ENCODE data around the gene IL3RA. TPM values are rescaled to one million over a fixed set of nuclear protein-coding genes. Genes with fewer than 3 reads are reported as not detected.

The IL3RA gene
- total RNA-seq, 1 experiment from 2014 or later, result not detected

- Mint-ChIP-seq H3K27ac (ENCODE audit: unreplicated experiment) (no peak overlapping the region), H3K9me3 (ENCODE audit: unreplicated experiment) (peaks cover 14% of the 10 kb centered on the region), H3K4me1 (ENCODE audit: low read depth, unreplicated experiment) (peaks cover 9% of the 10 kb centered on the region), H3K4me3 (ENCODE audit: unreplicated experiment) (no peak overlapping the region), H3K36me3 (ENCODE audit: insufficient read depth, unreplicated experiment) (peaks cover 48% of the 10 kb centered on the region), H3K27me3 (ENCODE audit: insufficient read depth, unreplicated experiment) (no peaks in the 10 kb centered on the region)
- Histone ChIP-seq H3K4me1 (no peaks in the 10 kb centered on the region), H3K36me3 (ENCODE audit: control insufficient read depth, insufficient read depth, low read length) (peaks cover 2% of the 10 kb centered on the region; the same call in 1 of the 2 replicates), H3K9me3 (peaks cover 2% of the 10 kb centered on the region), H3K4me3 (ENCODE audit: low read depth, low read length) (no peak overlapping the region), H3K27me3 (replicated peaks; ENCODE audit: control insufficient read depth, insufficient read depth, low read length) (no peaks in the 10 kb centered on the region)
- CTCF ChIA-PET, result no interaction called here
- intact Hi-C loops (cut with micrococcal nuclease; ENCODE audit: unreplicated experiment), result no loop called here
- no TSS peak for BruUV-seq (replicated peaks)
- TF ChIP-seq, protein P1, sequence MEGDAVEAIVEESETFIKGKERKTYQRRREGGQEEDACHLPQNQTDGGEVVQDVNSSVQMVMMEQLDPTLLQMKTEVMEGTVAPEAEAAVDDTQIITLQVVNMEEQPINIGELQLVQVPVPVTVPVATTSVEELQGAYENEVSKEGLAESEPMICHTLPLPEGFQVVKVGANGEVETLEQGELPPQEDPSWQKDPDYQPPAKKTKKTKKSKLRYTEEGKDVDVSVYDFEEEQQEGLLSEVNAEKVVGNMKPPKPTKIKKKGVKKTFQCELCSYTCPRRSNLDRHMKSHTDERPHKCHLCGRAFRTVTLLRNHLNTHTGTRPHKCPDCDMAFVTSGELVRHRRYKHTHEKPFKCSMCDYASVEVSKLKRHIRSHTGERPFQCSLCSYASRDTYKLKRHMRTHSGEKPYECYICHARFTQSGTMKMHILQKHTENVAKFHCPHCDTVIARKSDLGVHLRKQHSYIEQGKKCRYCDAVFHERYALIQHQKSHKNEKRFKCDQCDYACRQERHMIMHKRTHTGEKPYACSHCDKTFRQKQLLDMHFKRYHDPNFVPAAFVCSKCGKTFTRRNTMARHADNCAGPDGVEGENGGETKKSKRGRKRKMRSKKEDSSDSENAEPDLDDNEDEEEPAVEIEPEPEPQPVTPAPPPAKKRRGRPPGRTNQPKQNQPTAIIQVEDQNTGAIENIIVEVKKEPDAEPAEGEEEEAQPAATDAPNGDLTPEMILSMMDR (IDR thresholded peaks at IDR 0.05; ENCODE audit: insufficient read depth in 1 of 2, low read depth in 1 of 2, low read length in 1 of 2, severe bottlenecking in 1 of 2, unreplicated experiment in 1 of 2), result no peak
- POLR2A ChIA-PET, result no interaction called here
- DNase-seq, result no peak
Measured at GRCh38 chrX:1416327-1416784, 79.8 kb downstream of the IL3RA start.

DNA sequence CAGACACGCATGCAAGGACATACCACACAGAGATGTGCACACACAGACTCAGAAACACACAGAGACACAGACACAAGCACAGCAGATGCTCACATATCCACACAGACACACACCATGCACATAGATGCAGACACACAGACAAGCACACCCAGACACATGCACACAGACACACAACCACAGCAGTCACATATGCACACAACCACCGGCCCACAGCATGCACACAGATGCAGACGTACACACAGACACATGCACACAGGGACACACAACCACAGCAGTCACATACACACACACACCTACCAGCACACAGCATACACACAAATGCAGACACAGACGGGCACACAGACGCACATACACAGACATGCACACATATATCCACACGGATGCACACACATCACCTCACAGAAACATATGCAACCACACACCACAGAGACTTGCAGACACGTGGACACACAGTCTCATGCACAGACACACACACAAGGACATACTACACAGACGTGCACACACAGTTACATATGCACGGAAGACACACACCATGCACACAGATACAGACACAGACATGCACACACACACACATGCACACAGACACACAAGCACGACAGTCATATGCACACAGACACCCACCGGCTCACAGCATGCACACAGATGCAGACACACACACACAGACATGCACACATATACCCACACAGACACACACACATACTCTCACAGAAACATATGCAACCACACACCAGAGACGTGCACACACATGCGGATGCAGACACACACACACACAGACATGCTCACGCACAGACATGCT, 80.6 kb downstream of the IL3RA start:
- H3K4me3 ChIP-seq (ENCODE audit: low read depth, low read length), result no peak overlapping the region
- ChIA-PET POLR2A (no interaction called here), CTCF (no interaction called here)
- peaks cover 10% of the 10 kb centered on the region for H3K9me3 ChIP-seq
- DNase-seq, result no peak
- H3K4me3 Mint-ChIP-seq (ENCODE audit: unreplicated experiment), result no peak overlapping the region
- no peak overlapping the region for H3K27ac Mint-ChIP-seq (ENCODE audit: unreplicated experiment)
- H3K4me1 Mint-ChIP-seq (ENCODE audit: low read depth, unreplicated experiment), result peaks cover 9% of the 10 kb centered on the region
- H3K27me3 Mint-ChIP-seq (ENCODE audit: insufficient read depth, unreplicated experiment), result no peaks in the 10 kb centered on the region
- peaks cover 14% of the 10 kb centered on the region for H3K9me3 Mint-ChIP-seq (ENCODE audit: unreplicated experiment)
- H3K27me3 ChIP-seq (replicated peaks; ENCODE audit: control insufficient read depth, insufficient read depth, low read length), result no peaks in the 10 kb centered on the region
- H3K4me1 ChIP-seq, result no peaks in the 10 kb centered on the region
- TF ChIP-seq, protein P1 (IDR thresholded peaks at IDR 0.05; ENCODE audit: insufficient read depth in 1 of 2, low read depth in 1 of 2, low read length in 1 of 2, severe bottlenecking in 1 of 2, unreplicated experiment in 1 of 2), result no peak
- H3K36me3 ChIP-seq (ENCODE audit: control insufficient read depth, insufficient read depth, low read length), result peaks cover 2% of the 10 kb centered on the region; the same call in 1 of the 2 replicates
- intact Hi-C loops (cut with micrococcal nuclease; ENCODE audit: unreplicated experiment), result no loop called here
- H3K36me3 Mint-ChIP-seq (ENCODE audit: insufficient read depth, unreplicated experiment), result peaks cover 51% of the 10 kb centered on the region
- no TSS peak for BruUV-seq (replicated peaks)

- H3K4me1 ChIP-seq, result no peaks in the 10 kb centered on the region
- H3K27me3 ChIP-seq (replicated peaks; ENCODE audit: control insufficient read depth, insufficient read depth, low read length), result no peaks in the 10 kb centered on the region
- Mint-ChIP-seq H3K27ac (ENCODE audit: unreplicated experiment) (no peak overlapping the region), H3K4me3 (ENCODE audit: unreplicated experiment) (no peak overlapping the region), H3K9me3 (ENCODE audit: unreplicated experiment) (peaks cover 14% of the 10 kb centered on the region), H3K4me1 (ENCODE audit: low read depth, unreplicated experiment) (peaks cover 9% of the 10 kb centered on the region), H3K27me3 (ENCODE audit: insufficient read depth, unreplicated experiment) (no peaks in the 10 kb centered on the region), H3K36me3 (ENCODE audit: insufficient read depth, unreplicated experiment) (peaks cover 49% of the 10 kb centered on the region)
- TF ChIP-seq, protein P1 (IDR thresholded peaks at IDR 0.05; ENCODE audit: insufficient read depth in 1 of 2, low read depth in 1 of 2, low read length in 1 of 2, severe bottlenecking in 1 of 2, unreplicated experiment in 1 of 2), result no peak
- DNase-seq, result no peak
- no TSS peak for BruUV-seq (replicated peaks)
- H3K36me3 ChIP-seq (ENCODE audit: control insufficient read depth, insufficient read depth, low read length), result peaks cover 2% of the 10 kb centered on the region; the same call in 1 of the 2 replicates
- H3K9me3 ChIP-seq, result peaks cover 15% of the 10 kb centered on the region
- POLR2A ChIA-PET, result no interaction called here
- H3K4me3 ChIP-seq (ENCODE audit: low read depth, low read length), result no peak overlapping the region
- CTCF ChIA-PET, result no interaction called here
- intact Hi-C loops (cut with micrococcal nuclease; ENCODE audit: unreplicated experiment), result no loop called here
Measured at GRCh38 chrX:1417921-1418771, 81.6 kb downstream of the IL3RA start.

All from Caco-2 (cell line).